Motor neuron (in vitro differentiated cells): Measurements from ENCODE around the gene ENDOD1. TPM values are rescaled to one million over a fixed set of nuclear protein-coding genes. Genes with fewer than 3 reads are reported as not detected.
"Not testable (repeated sequence)": the region's sequence is repeated elsewhere in the genome, so short reads cannot be mapped to it uniquely, and the experiment has no call there.

ENCODE experiments used
- ATAC-seq, 8 experiments: fragments of 200-7000 bp; cut with Tn5 transposase; replicated peaks in 6 of 8; 2 replicates each; pipeline ENCODE4 v1.8.0; 2021; ENCODE audit warnings: mild to moderate bottlenecking in 8 of 8, moderate library complexity in 8 of 8
- H3K27ac ChIP-seq, 2 donors: fragments of 250-450 bp; sonication (Bioruptor Pico); 2 replicates each; pipeline ENCODE4 v1.9.0; 2021; ENCODE audit warnings: antibody characterized with exemption in 2 of 2, mild to moderate bottlenecking in 2 of 2, moderate library complexity in 1 of 2
- H3K4me1 ChIP-seq, 2 donors: fragments of 250-450 bp; sonication (Bioruptor Pico); replicated peaks in 1 of 2; 2 replicates each; pipeline ENCODE4 v1.6.1; 2021; ENCODE audit warnings: antibody characterized with exemption in 2 of 2, mild to moderate bottlenecking in 2 of 2, moderate library complexity in 1 of 2
- H3K4me3 ChIP-seq, 5 donors: fragments of 250-450 bp; sonication (Bioruptor Pico); 2 replicates each; pipeline ENCODE4 v1.9.0; 2021; ENCODE audit warnings: antibody characterized with exemption in 5 of 5, mild to moderate bottlenecking in 5 of 5, moderate library complexity in 4 of 5
- WGBS, 10 experiments: fragments of 450-650 bp; shearing (Covaris generic); methylation state at CpG; one replicate each; pipeline ENCODE4 v1.0.0; 2022; 5-methylcytosine and 5-hydroxymethylcytosine counted together
- in situ Hi-C, 9 experiments: fragments of 400-800 bp; cut with MboI; loops; one replicate each; pipeline ENCODE4 v1.15.0; 2021; ENCODE audit warnings: low sequenced_read_pairs in 9 of 9, low pct_unique_long_range_greater_than_20kb in 2 of 9; ENCODE audit not compliant: unreplicated experiment in 9 of 9
- total RNA-seq, 8 experiments: library from RNA; unstranded; fragments of 300-600 nt; gene quantifications; 2 replicates each; pipeline versions ENCODE4 v1.2.3 to v1.2.4, GENCODE V29; 2022

The ENDOD1 gene
- 10 to 100 TPM in 3 of 8 experiments, 1 to 10 TPM in 5; 6.2 to 65.2 (median 8.6) TPM for total RNA-seq

- peak within 1 kb of the TSS; percentile 29 to 72 for H3K27ac ChIP-seq
- peak; percentile 90 to 97 (median 92) for ATAC-seq
- 0 to 2% (median 0%) methylated on average over 1 to 12 of the region's 106 CpGs; no CpG with 5 or more reads in 6 of the 10 experiments for WGBS, 10 experiments
- in situ Hi-C loops: no loop called here
- H3K4me3 ChIP-seq: peak within 1 kb of the TSS; percentile 61 to 82 (median 76)
- H3K4me1 ChIP-seq: peaks cover 11% of the 10 kb centered on the region in 2 donors
These were observed at the start of gene ENDOD1 for GRCh38 chr11:95089620-95090542. TSS of gene ENDOD1 (plus strand) at chr11:95089846. CDS start at chr11:95089928, 82 bp downstream.

- WGBS, 10 experiments: 86 to 100% (median 100%) methylated on average over 1 of the region's 1 CpG; no CpG with 5 or more reads in 1 of the 10 experiments
- Histone ChIP-seq H3K27ac (no peak overlapping the region), H3K4me1 (no peaks in the 10 kb centered on the region), H3K4me3 (no peak overlapping the region)
- ATAC-seq: no peak
- in situ Hi-C loops: no loop called here
These were observed 47.4 kb upstream of the ENDOD1 start for GRCh38 chr11:95042239-95042638.

- no peaks in the 10 kb centered on the region for H3K4me1 ChIP-seq
- WGBS, 10 experiments: 79 to 100% methylated on average over 1 to 2 of the region's 3 CpGs; no CpG with 5 or more reads in 8 of the 10 experiments
- H3K27ac ChIP-seq: no peak overlapping the region
- ATAC-seq: no peak
- in situ Hi-C loops: no loop called here
- H3K4me3 ChIP-seq: no peak overlapping the region
These were observed 46.7 kb upstream of the ENDOD1 start for GRCh38 chr11:95042906-95043305.

DNA sequence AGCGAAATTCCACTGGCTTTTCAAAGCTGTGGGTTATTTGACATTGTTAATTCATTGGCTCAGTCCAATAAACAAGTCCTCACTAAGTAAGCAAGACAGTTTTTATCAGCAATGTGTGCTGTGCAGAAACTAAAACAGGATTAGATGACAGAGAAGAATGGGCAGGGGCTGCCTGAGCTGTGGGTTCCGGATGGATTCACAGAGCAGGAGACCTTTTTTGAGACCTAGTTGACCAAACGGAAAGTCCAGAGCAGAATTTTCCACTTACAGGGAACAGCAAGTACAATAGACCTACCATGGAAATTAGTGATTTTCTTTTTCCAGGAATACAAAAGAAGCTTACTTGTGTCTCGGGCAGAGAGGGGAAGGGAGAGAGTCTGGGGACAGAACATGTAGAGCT, 45.6 kb upstream of the ENDOD1 start:
- ATAC-seq: peak in 1 of 8 experiments; percentile 38
- Histone ChIP-seq H3K27ac (no peak overlapping the region), H3K4me1 (no peaks in the 10 kb centered on the region), H3K4me3 (no peak overlapping the region)
- WGBS, 10 experiments: 40 to 100% (median 82%) methylated on average over 1 to 4 of the region's 4 CpGs
- in situ Hi-C loops: no loop called here

- H3K4me3 ChIP-seq: no peak overlapping the region
- H3K4me1 ChIP-seq: no peaks in the 10 kb centered on the region
- peak in 5 of 8 experiments; percentile 31 to 73 (median 35) for ATAC-seq
- H3K27ac ChIP-seq: no peak overlapping the region
- in situ Hi-C loops: no loop called here
These were observed 43.8 kb upstream of the ENDOD1 start for GRCh38 chr11:95045812-95046211.

- H3K27ac ChIP-seq, ATAC-seq, in situ Hi-C loops, H3K4me1 ChIP-seq, H3K4me3 ChIP-seq: not testable (repeated sequence)
- 90% methylated on average over 2 of the region's 3 CpGs; no CpG with 5 or more reads in 9 of the 10 experiments for WGBS, 10 experiments
These were observed 40.5 kb upstream of the ENDOD1 start, which contains the start of gene KDM4F for GRCh38 chr11:95049122-95049521. TSS of gene KDM4F (plus strand) at chr11:95049422.

- in situ Hi-C loops: loop anchor here in 2 of 9 experiments (25.0 kb wide), 1 partner anchor 712 kb away; no protein-coding TSS in a partner anchor
- no peak overlapping the region for H3K4me3 ChIP-seq
- ATAC-seq: no peak
- no peak overlapping the region for H3K27ac ChIP-seq
- 50 to 100% (median 97%) methylated on average over 1 to 11 of the region's 22 CpGs; no CpG with 5 or more reads in 3 of the 10 experiments for WGBS, 10 experiments
- no peaks in the 10 kb centered on the region for H3K4me1 ChIP-seq
These were observed 38.9 kb upstream of the ENDOD1 start for GRCh38 chr11:95050595-95051202.

DNA sequence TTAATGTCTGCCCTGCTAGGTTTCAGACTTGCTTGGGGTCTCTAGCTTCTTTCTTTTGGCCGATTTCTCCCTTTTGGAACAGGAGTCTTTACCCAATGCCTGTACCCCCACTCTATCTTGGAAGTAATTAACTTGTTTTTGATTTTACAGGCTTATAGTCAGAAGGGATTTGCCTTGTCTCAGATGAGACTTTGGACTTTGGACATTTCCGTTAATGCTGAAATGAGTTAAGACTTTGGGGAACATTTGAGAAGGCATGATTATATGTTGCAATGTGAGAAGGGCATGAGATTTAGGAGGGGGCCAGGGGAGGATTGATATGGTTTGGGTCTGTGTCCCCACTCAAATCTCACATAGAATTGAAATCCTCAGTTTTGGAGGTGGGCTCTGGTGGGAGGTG, 35.3 kb upstream of the ENDOD1 start:
- H3K27ac ChIP-seq: no peak overlapping the region
- H3K4me1 ChIP-seq: no peaks in the 10 kb centered on the region
- WGBS, 10 experiments: 72 to 100% (median 88%) methylated on average over 1 to 2 of the region's 2 CpGs; no CpG with 5 or more reads in 7 of the 10 experiments
- ATAC-seq: no peak
- no peak overlapping the region for H3K4me3 ChIP-seq
- in situ Hi-C loops: loop anchor here in 2 of 9 experiments (25.0 kb wide), 1 partner anchor 708 kb away; no protein-coding TSS in a partner anchor

DNA sequence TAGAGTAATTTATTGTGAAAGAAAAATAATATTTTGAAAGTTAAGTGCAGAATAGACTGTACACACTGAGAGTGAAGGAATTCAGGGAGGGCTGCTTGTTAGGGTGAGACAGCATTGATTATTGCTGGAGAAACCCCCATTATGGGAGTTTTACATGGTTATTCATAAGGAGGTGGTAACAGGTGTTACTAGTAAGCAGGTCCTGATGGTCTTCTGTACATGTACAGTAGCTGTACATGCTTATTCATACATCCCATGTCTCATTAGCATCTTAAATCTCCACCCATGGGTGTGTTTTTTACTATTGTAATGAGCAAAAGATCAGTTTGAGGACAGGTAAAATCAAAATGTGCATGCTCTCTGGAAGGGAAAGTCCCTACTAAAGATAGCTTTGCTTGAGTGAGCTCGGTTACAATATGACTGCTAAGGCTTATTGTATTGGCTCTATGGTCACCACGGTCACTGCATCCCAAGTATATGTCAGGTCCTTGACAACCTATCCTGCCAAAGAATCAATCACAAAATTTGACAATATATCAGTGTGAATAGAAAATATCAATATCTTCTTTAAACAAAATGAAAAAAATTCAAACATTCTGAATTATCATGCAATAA, 34.3 kb upstream of the ENDOD1 start:
- Histone ChIP-seq H3K4me1 (no peaks in the 10 kb centered on the region), H3K27ac (no peak overlapping the region), H3K4me3 (no peak overlapping the region)
- WGBS, 10 experiments: 0 to 91% (median 30%) methylated on average over 1 to 2 of the region's 2 CpGs
- in situ Hi-C loops: loop anchor here in 2 of 9 experiments (25.0 kb wide), 1 partner anchor 707 kb away; no protein-coding TSS in a partner anchor
- peak in 2 of 8 experiments; percentile 30 to 50 for ATAC-seq

DNA sequence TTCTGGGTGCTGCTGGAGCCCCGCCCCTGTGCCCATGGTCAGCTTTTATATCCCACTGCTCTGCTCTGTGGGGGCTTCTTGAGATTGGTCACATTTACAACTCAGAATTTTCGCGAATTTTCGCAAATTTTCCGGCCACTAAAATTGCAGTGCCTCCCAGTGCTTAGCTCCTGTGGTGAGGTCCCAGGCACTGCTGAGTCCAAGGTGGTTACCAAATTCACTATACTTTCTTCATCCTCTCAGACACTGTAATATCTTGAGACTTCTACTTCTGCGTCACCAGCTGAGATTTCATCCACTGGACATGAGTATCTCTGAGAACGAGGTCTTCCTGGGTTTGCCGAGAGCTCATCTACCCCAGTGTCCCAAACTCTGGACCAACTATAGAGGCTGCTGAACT, 31.7 kb upstream of the ENDOD1 start:
- Histone ChIP-seq H3K27ac (no peak overlapping the region), H3K4me1 (no peaks in the 10 kb centered on the region), H3K4me3 (no peak overlapping the region)
- ATAC-seq: no peak
- 60 to 100% (median 97%) methylated on average over 1 to 8 of the region's 8 CpGs; no CpG with 5 or more reads in 2 of the 10 experiments for WGBS, 10 experiments
- in situ Hi-C loops: loop anchor here in 2 of 9 experiments (25.0 kb wide), 1 partner anchor 704 kb away; no protein-coding TSS in a partner anchor

- WGBS, 10 experiments: 22 to 100% (median 80%) methylated on average over 1 of the region's 1 CpG; no CpG with 5 or more reads in 3 of the 10 experiments
These were observed 31.0 kb upstream of the ENDOD1 start for GRCh38 chr11:95058621-95059020.

GRCh38 chr11:95059046-95059445, 30.6 kb upstream of the ENDOD1 start:
- Histone ChIP-seq H3K27ac (no peak overlapping the region), H3K4me3 (no peak overlapping the region), H3K4me1 (no peaks in the 10 kb centered on the region)
- in situ Hi-C loops: loop anchor here in 2 of 9 experiments (25.0 kb wide), 1 partner anchor 703 kb away; no protein-coding TSS in a partner anchor
- peak in 2 of 8 experiments; percentile 36 to 87 for ATAC-seq
- 75 to 100% (median 87%) methylated on average over 2 to 6 of the region's 6 CpGs for WGBS, 10 experiments

More at GRCh38 chr11:95058621-95059020, 31.0 kb upstream of the ENDOD1 start:
- ATAC-seq: peak in 3 of 8 experiments; percentile 44 to 78 (median 76)
- Histone ChIP-seq H3K4me3 (no peak overlapping the region), H3K27ac (no peak overlapping the region), H3K4me1 (no peaks in the 10 kb centered on the region)
- in situ Hi-C loops: loop anchor here in 2 of 9 experiments (25.0 kb wide), 1 partner anchor 704 kb away; no protein-coding TSS in a partner anchor
